ENCODE data around the gene CAMSAP3. TPM values are rescaled to one million over a fixed set of nuclear protein-coding genes. Genes with fewer than 3 reads are reported as not detected.

Gene CAMSAP3
- total RNA-seq, 4 donors from 2014 or later, result 75.3 to 174 (median 110) TPM

DNA sequence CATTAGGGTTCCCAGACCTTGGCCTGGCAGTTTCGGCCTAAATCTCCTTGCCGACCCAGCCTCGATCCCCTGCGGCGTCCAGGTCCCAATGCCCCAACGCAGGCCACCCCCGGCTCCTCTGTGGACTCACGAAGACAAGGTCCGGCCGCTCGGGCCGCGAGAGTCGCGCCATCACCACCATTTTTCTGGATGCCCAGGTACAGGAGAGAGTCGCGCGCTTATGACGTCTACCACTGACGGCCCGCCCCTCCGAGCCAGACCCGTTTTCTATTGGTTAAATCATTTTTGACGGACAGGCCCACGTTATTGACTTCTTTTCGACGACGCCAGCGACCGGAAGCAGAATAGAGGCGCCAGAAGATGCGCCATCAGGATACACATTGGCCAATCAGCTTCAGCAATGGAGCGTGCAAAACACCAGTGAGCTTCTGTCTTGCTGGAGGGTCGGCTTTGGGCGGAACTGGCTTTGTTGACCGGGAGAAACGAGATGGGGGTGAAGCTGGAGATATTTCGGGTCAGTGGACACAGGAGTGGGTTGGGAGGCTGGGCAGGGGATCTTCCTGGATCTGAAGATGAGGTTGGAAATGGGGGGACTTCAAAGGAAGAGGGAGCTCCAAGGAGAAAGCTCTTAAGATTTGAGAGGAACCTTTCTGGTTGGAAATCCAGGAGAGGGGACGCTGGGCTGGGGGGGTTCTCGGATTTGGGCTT, 33.8 kb downstream of the CAMSAP3 start, which contains the start of the genes PET100 and XAB2:
Gene PET100, plus strand, starts transcription at position 447 of the 708 bp plus-strand sequence. Its CDS starts 41 bp downstream, at position 488.
Gene XAB2, minus strand, starts transcription at position 199 of the 708 bp plus-strand sequence. Its CDS starts 18 bp downstream, at position 181.
- intact Hi-C loops (cut with DNase I; ENCODE audit: low total_unique reads), result no loop called here

DNA sequence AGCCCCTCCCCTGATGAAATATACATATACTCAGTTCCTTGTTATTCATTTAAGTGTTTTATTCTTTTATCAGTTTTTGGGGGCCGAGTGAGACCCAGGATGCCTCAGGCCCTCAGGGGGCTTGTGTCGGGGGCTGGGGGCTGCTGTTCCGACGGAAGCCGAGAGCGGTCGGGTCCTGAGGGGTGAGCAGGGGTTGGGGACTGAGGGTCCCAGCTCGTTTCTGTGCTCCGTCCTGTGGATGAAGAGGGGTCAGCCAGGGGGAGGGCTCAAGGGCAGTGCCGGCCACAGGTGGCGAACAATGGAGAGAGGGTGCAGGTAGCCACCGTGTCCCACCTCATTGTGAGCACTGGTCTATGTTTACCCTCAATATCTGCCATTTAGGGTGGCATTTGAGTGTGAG, 35.9 kb downstream of the CAMSAP3 start:
- 91 to 93% methylated on average over 12 of the region's 12 CpGs for WGBS, 2 donors
- intact Hi-C loops (cut with DNase I; ENCODE audit: low total_unique reads), result no loop called here
- TF ChIP-seq, protein P1, sequence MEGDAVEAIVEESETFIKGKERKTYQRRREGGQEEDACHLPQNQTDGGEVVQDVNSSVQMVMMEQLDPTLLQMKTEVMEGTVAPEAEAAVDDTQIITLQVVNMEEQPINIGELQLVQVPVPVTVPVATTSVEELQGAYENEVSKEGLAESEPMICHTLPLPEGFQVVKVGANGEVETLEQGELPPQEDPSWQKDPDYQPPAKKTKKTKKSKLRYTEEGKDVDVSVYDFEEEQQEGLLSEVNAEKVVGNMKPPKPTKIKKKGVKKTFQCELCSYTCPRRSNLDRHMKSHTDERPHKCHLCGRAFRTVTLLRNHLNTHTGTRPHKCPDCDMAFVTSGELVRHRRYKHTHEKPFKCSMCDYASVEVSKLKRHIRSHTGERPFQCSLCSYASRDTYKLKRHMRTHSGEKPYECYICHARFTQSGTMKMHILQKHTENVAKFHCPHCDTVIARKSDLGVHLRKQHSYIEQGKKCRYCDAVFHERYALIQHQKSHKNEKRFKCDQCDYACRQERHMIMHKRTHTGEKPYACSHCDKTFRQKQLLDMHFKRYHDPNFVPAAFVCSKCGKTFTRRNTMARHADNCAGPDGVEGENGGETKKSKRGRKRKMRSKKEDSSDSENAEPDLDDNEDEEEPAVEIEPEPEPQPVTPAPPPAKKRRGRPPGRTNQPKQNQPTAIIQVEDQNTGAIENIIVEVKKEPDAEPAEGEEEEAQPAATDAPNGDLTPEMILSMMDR (IDR thresholded peaks at IDR 0.05), result no peak
- no peak for TF ChIP-seq POLR2A (IDR thresholded peaks at IDR 0.05)
- no peak for DNase-seq (ENCODE audit: low spot score in 2 of 2)
- H3K4me3 ChIP-seq (ENCODE audit: low read depth, poor library complexity, severe bottlenecking), result no peak overlapping the region

More for the DNA sequence above, 33.8 kb downstream of the CAMSAP3 start, which contains the start of the genes PET100 and XAB2:
- DNase-seq (ENCODE audit: low spot score in 2 of 2), result peak; percentile 98 to 99
- TF ChIP-seq, protein P1 (IDR thresholded peaks at IDR 0.05), result no peak
- peak in 1 of 2 donors; percentile 25 for TF ChIP-seq POLR2A (IDR thresholded peaks at IDR 0.05)
- H3K4me3 ChIP-seq (ENCODE audit: low read depth, poor library complexity, severe bottlenecking), result peak within 1 kb of the TSS; percentile 99
- 1% methylated on average over 40 of the region's 40 CpGs for WGBS, 2 donors

DNA sequence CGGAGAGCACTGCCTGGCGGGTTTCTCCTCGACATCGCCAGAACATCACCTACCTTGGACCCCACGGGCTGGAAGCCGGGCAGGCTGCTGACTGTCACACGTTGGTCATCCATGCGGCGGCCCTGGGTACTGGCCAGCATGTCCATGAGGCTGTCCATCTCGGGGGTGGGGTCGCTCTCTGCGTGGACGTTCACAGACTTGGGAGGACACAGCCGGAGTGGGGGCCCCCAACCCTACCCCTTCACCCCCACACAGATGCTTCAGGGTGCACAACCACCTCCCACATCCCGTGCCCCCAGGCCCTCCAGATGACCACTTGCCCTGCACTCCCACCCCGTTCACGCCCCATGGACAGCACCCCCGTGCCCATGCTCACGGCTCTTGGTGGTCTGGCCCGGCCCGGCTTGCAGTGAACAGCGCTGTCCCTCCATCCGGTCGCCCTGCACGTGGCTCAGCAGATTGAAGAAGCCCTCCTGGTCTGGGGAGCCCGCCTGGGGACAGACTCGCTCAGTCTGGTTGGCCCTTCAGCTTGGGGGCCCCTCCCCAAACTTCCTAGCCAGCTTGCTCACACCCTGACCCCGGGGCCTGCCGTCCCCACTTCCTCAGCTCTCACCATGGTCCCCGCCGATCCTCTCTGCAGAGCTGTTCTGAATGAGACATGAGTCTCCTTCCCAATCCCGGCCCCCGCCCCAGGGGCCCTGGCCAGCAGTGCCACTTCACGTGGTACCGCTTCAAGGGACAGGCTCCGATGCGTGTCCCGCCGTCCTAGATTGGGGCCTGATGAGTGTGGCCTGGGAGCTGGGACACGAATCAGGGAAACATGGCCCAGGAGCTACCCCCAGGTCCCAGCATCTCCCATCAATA, 36.9 kb downstream of the CAMSAP3 start:
- intact Hi-C loops (cut with DNase I; ENCODE audit: low total_unique reads), result no loop called here
- WGBS, 2 donors, result 85 to 90% methylated on average over 36 to 38 of the region's 40 CpGs
- no peak for DNase-seq (ENCODE audit: low spot score in 2 of 2)
- no peak overlapping the region for H3K4me3 ChIP-seq (ENCODE audit: low read depth, poor library complexity, severe bottlenecking)
- no peak for TF ChIP-seq POLR2A (IDR thresholded peaks at IDR 0.05)
- TF ChIP-seq, protein P1 (IDR thresholded peaks at IDR 0.05), result no peak

DNA sequence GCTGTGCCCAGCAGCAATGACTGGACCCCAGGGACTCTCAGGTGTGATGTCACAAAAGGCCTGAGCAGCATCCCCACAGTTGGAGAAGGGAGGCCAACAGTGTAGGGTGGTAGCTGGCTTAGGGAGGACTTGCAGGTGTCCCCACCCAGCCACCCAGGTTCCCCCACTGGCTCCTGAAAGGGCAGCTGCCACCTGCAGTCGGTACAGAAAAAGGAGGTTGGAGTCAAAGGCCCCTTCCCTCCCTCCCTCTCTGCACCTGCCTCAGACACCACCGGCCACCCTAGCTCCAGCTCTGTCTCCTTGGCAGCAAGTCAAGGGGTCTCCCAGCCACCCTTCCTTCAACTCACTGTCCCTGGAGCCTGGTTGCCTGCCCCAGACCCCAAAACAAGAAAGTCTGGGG, 38.0 kb downstream of the CAMSAP3 start, which contains the start of gene PCP2:
Gene PCP2, minus strand, starts transcription at position 22 of the 400 bp plus-strand sequence. CDS start 262 bp downstream, outside the sequence.
- intact Hi-C loops (cut with DNase I; ENCODE audit: low total_unique reads), result no loop called here
- no peak for TF ChIP-seq POLR2A (IDR thresholded peaks at IDR 0.05)
- TF ChIP-seq, protein P1 (IDR thresholded peaks at IDR 0.05), result no peak
- 0 to 38% methylated on average over 1 to 2 of the region's 2 CpGs for WGBS, 2 donors
- DNase-seq (ENCODE audit: low spot score in 2 of 2), result no peak
- H3K4me3 ChIP-seq (ENCODE audit: low read depth, poor library complexity, severe bottlenecking), result no peak within 1 kb of the TSS

DNA sequence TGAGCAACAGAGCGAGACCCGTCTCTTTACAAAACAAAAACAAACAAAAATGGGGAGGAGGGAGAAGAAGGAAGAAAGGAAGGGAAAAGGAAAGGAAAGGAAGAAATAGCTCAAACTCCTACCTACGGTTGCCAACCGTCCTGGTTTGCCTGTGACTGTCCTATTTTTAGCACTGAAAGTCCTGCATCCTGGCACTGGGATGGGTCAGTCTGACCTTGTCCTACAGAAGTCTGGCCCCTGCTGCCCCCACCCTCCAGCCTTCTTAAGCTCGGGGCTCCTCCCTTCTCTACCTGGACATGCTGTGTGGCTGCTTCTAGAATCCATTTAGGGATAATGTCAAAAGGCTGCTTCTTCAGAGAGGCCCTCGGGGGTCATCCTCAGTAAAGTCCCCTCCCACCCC, 40.0 kb downstream of the CAMSAP3 start:
- DNase-seq (ENCODE audit: low spot score in 2 of 2), result no peak
- TF ChIP-seq, protein P1 (IDR thresholded peaks at IDR 0.05), result no peak
- TF ChIP-seq POLR2A (IDR thresholded peaks at IDR 0.05), result no peak
- 50 to 57% methylated on average over 6 of the region's 6 CpGs for whole genome bisulfite sequencing, 2 donors
- no peak overlapping the region for H3K4me3 ChIP-seq (ENCODE audit: low read depth, poor library complexity, severe bottlenecking)
- intact Hi-C loops (cut with DNase I; ENCODE audit: low total_unique reads), result no loop called here
